ENCODE measurements around the gene CMTM7.

Gene CMTM7

DNA sequence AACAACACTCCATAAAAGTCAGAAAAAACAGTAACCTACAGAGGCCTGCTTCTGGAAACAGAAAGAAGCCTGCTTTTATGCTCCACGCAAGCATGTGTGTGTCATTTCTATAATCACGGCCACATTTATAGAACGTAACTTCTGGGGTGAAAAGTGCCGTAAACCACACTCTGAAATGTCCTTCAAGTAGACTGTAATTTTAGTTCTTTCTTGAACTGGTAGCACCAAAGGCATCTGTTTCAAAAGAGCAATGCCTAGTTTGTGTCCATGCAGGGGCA lies 19.5 kb upstream of the CMTM7 start:
- Histone ChIP-seq H3K9me3 (ENCODE audit: insufficient read depth, low read length) (no peaks in the 10 kb centered on the region), H3K4me3 (ENCODE audit: low read length) (no peak overlapping the region), H3K36me3 (replicated peaks; ENCODE audit: low read depth, low read length) (no peaks in the 10 kb centered on the region), H3K9ac (ENCODE audit: low read length) (no peak overlapping the region), H3K27me3 (ENCODE audit: low read depth, low read length) (no peaks in the 10 kb centered on the region), H3K27ac (ENCODE audit: low read length) (no peak overlapping the region), H2AFZ (ENCODE audit: low read depth, low read length) (no peak overlapping the region), H3K4me1 (ENCODE audit: low read length) (peaks cover 10% of the 10 kb centered on the region; the same call in 1 of the 2 replicates), H4K20me1 (ENCODE audit: insufficient read depth, low read length) (no peaks in the 10 kb centered on the region), H3K4me2 (ENCODE audit: low read length) (no peak overlapping the region), H3K79me2 (ENCODE audit: low read length) (no peaks in the 10 kb centered on the region)
- TF ChIP-seq EZH2phosphoT487 (IDR thresholded peaks at IDR 0.05; ENCODE audit: low read depth), result no peak
- TF ChIP-seq, protein P1, sequence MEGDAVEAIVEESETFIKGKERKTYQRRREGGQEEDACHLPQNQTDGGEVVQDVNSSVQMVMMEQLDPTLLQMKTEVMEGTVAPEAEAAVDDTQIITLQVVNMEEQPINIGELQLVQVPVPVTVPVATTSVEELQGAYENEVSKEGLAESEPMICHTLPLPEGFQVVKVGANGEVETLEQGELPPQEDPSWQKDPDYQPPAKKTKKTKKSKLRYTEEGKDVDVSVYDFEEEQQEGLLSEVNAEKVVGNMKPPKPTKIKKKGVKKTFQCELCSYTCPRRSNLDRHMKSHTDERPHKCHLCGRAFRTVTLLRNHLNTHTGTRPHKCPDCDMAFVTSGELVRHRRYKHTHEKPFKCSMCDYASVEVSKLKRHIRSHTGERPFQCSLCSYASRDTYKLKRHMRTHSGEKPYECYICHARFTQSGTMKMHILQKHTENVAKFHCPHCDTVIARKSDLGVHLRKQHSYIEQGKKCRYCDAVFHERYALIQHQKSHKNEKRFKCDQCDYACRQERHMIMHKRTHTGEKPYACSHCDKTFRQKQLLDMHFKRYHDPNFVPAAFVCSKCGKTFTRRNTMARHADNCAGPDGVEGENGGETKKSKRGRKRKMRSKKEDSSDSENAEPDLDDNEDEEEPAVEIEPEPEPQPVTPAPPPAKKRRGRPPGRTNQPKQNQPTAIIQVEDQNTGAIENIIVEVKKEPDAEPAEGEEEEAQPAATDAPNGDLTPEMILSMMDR (IDR thresholded peaks at IDR 0.05; ENCODE audit: low read depth, low read length), result no peak

DNA sequence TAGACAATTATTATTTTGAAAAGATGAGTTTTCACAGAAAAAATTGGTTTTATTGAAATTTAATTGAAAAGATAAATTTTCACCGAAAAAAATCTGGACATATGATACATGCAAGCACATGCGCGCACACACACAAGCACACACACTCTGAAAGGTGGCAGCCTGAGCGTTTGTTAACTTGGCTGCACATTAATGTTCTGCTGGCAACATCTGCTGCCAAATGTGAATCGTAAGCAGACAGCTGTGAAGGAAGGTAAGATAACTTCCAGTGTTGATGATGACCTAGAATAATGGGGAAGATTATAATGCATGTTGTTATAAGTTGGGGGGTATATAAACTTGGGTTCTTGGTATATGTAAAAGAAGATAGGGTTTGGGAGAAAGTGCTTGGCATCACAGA lies 18.4 kb upstream of the CMTM7 start:
- Histone ChIP-seq H3K36me3 (replicated peaks; ENCODE audit: low read depth, low read length) (no peaks in the 10 kb centered on the region), H3K27me3 (ENCODE audit: low read depth, low read length) (peaks cover 4% of the 10 kb centered on the region; the same call in 1 of the 2 replicates), H3K4me1 (ENCODE audit: low read length) (peaks cover 9% of the 10 kb centered on the region; the same call in 1 of the 2 replicates), H2AFZ (ENCODE audit: low read depth, low read length) (no peak overlapping the region), H3K4me3 (ENCODE audit: low read length) (no peak overlapping the region), H3K4me2 (ENCODE audit: low read length) (no peak overlapping the region), H3K27ac (ENCODE audit: low read length) (no peak overlapping the region), H3K9ac (ENCODE audit: low read length) (no peak overlapping the region), H4K20me1 (ENCODE audit: insufficient read depth, low read length) (no peaks in the 10 kb centered on the region), H3K9me3 (ENCODE audit: insufficient read depth, low read length) (no peaks in the 10 kb centered on the region), H3K79me2 (ENCODE audit: low read length) (no peaks in the 10 kb centered on the region)
- TF ChIP-seq, protein P1 (IDR thresholded peaks at IDR 0.05; ENCODE audit: low read depth, low read length), result no peak

DNA sequence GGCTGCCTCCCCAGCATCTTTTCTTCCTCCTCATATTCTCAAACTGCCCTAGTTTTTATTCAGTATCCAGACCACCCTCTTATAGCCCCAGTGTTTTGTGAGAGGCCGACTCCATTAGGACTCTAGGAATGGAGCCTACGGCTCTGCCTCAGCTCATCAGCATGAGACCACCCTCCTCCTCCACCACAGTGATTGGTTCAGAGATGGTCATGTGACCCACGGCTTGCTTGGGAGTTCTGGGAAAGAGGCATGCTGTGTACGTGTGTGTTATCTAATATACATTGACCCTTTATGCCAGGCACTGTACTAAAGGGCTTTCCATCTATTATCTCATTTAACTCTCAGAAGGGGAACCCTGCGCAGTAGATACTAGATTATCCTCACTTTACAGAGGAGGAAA lies 17.8 kb upstream of the CMTM7 start:
- Histone ChIP-seq H3K36me3 (replicated peaks; ENCODE audit: low read depth, low read length) (no peaks in the 10 kb centered on the region), H3K79me2 (ENCODE audit: low read length) (no peaks in the 10 kb centered on the region), H4K20me1 (ENCODE audit: insufficient read depth, low read length) (no peaks in the 10 kb centered on the region), H3K4me3 (ENCODE audit: low read length) (no peak overlapping the region), H3K27ac (ENCODE audit: low read length) (no peak overlapping the region), H3K9ac (ENCODE audit: low read length) (no peak overlapping the region), H3K4me2 (ENCODE audit: low read length) (no peak overlapping the region), H3K27me3 (ENCODE audit: low read depth, low read length) (peaks cover 10% of the 10 kb centered on the region), H2AFZ (ENCODE audit: low read depth, low read length) (no peak overlapping the region), H3K9me3 (ENCODE audit: insufficient read depth, low read length) (no peaks in the 10 kb centered on the region), H3K4me1 (ENCODE audit: low read length) (peaks cover 9% of the 10 kb centered on the region; the same call in 1 of the 2 replicates)
- TF ChIP-seq, protein P1 (IDR thresholded peaks at IDR 0.05; ENCODE audit: low read depth, low read length), result no peak
- TF ChIP-seq EZH2phosphoT487 (IDR thresholded peaks at IDR 0.05; ENCODE audit: low read depth), result no peak

DNA sequence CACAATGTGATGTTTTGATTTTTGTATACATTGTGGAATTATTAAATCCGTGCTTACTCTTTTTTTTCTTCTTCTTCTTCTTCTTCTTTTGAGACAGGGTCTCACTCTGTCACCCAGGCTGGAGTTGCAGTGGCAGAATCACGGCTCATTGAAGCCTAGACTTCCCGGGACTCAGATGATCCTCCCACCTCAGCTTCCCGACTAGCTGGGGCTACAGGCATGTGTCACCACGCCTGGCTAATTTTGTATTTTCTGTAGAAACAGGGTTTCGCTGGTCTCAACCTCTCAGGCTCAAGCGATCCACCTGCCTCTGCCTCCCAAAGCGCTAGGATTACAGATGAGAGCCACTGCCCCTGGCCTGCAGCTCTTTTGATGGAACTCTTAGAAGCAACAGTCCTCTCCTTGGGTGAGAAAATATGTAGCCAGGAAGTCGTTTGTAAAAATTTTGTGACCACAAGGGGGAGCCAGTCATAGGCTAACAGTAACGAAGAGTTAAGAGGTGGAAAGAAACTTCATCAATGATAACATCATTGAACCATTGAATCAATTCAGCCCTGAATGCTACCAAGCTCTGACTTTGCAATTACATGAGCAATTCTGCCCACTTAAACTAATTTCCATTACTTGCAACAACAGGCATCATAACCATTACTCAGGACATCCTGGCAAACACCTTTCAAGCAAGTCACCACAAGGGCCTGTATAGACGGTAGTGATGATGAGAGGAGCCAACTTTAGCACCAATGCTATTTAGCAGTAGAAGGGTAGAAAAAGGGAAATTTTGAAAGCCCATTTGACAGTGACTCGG lies 16.7 kb upstream of the CMTM7 start:
- Histone ChIP-seq H3K4me1 (ENCODE audit: low read length) (peaks cover 9% of the 10 kb centered on the region; the same call in 1 of the 2 replicates), H3K27ac (ENCODE audit: low read length) (no peak overlapping the region), H3K27me3 (ENCODE audit: low read depth, low read length) (peaks cover 18% of the 10 kb centered on the region), H4K20me1 (ENCODE audit: insufficient read depth, low read length) (no peaks in the 10 kb centered on the region), H2AFZ (ENCODE audit: low read depth, low read length) (peak overlapping the region; percentile 94), H3K9ac (ENCODE audit: low read length) (peak overlapping the region; percentile 32), H3K36me3 (replicated peaks; ENCODE audit: low read depth, low read length) (no peaks in the 10 kb centered on the region), H3K9me3 (ENCODE audit: insufficient read depth, low read length) (no peaks in the 10 kb centered on the region), H3K79me2 (ENCODE audit: low read length) (no peaks in the 10 kb centered on the region), H3K4me2 (ENCODE audit: low read length) (peak overlapping the region; percentile 67), H3K4me3 (ENCODE audit: low read length) (peak overlapping the region; percentile 53)
- TF ChIP-seq, protein P1 (IDR thresholded peaks at IDR 0.05; ENCODE audit: low read depth, low read length), result peak; percentile 88
- no peak for TF ChIP-seq EZH2phosphoT487 (IDR thresholded peaks at IDR 0.05; ENCODE audit: low read depth)

All from OCI-LY3 (cell line).